Skeletal muscle tissue (tissue), 4 donors: ENCODE measurements around the gene PTPN4. TPM values are rescaled to one million over a fixed set of nuclear protein-coding genes. Genes with fewer than 3 reads are reported as not detected.

Experiments
- H3K27ac ChIP-seq: one replicate; pipeline ENCODE4 v1.7.0; 2013; ENCODE audit warnings: mild to moderate bottlenecking, low read depth, low read length, inconsistent platforms
- H3K27me3 ChIP-seq, 3 donors: one replicate each; pipeline ENCODE4 v1.7.0; 2013; ENCODE audit warnings: low read length in 3 of 3; ENCODE audit not compliant: control insufficient read depth in 3 of 3, insufficient read depth in 3 of 3
- H3K36me3 ChIP-seq, 3 donors: one replicate each; pipeline ENCODE4 v1.7.0; 2013; ENCODE audit warnings: low read length in 3 of 3; ENCODE audit not compliant: control insufficient read depth in 3 of 3, insufficient read depth in 3 of 3
- H3K4me1 ChIP-seq, 3 donors: one replicate each; pipeline ENCODE4 v1.7.0; 2013; ENCODE audit warnings: low read length in 3 of 3, mild to moderate bottlenecking in 3 of 3; ENCODE audit not compliant: control insufficient read depth in 3 of 3, insufficient read depth in 3 of 3
- H3K4me3 ChIP-seq, 3 donors: one replicate each; pipeline ENCODE4 v1.7.0; 2013; ENCODE audit warnings: low read length in 3 of 3
- H3K9ac ChIP-seq, 3 donors: one replicate each; pipeline ENCODE4 v1.7.0; 2013; ENCODE audit warnings: low read length in 3 of 3, mild to moderate bottlenecking in 3 of 3, moderate library complexity in 2 of 3, low read depth in 1 of 3
- H3K9me3 ChIP-seq, 3 donors: one replicate each; pipeline ENCODE4 v1.7.0; 2013; ENCODE audit warnings: low read length in 3 of 3; ENCODE audit not compliant: control insufficient read depth in 3 of 3
- total RNA-seq: library from RNA; depleted of rRNA; stranded (reverse); fragments of >200 nt; gene quantifications from one replicate; pipeline ENCODE4 v1.2.3, GENCODE V29; 2014
- donor health status: Osteomylitis.

The PTPN4 gene
- total RNA-seq, 1 donor from 2014 or later = 37.1 TPM

- H3K27ac ChIP-seq = no peak overlapping the region
- H3K9ac ChIP-seq = no peak overlapping the region
- H3K4me3 ChIP-seq = no peak overlapping the region
- H3K4me1 ChIP-seq = peaks cover 3 to 6% (median 4%) of the 10 kb centered on the region in 3 donors
- H3K27me3 ChIP-seq = no peaks in the 10 kb centered on the region
- no peaks in the 10 kb centered on the region for H3K36me3 ChIP-seq
- no peaks in the 10 kb centered on the region for H3K9me3 ChIP-seq
These were observed 104.6 kb downstream of the PTPN4 start for GRCh38 chr2:119864318-119864717.

GRCh38 chr2:119871725-119872124, 112.0 kb downstream of the PTPN4 start:
- Histone ChIP-seq H3K36me3 (no peaks in the 10 kb centered on the region), H3K27me3 (no peaks in the 10 kb centered on the region), H3K9ac (no peak overlapping the region), H3K4me3 (no peak overlapping the region), H3K27ac (no peak overlapping the region), H3K4me1 (peaks cover 0 to 4% (median 0%) of the 10 kb centered on the region in 3 donors), H3K9me3 (no peaks in the 10 kb centered on the region)

GRCh38 chr2:119873350-119874315, 113.9 kb downstream of the PTPN4 start:
- H3K9ac ChIP-seq = no peak overlapping the region
- no peaks in the 10 kb centered on the region for H3K27me3 ChIP-seq
- H3K27ac ChIP-seq = no peak overlapping the region
- H3K4me3 ChIP-seq = no peak overlapping the region
- H3K9me3 ChIP-seq = no peaks in the 10 kb centered on the region
- H3K4me1 ChIP-seq = peaks cover 0 to 4% (median 0%) of the 10 kb centered on the region in 3 donors
- H3K36me3 ChIP-seq = no peaks in the 10 kb centered on the region

- Histone ChIP-seq H3K27ac (no peak overlapping the region), H3K9ac (no peak overlapping the region), H3K36me3 (peaks cover 0 to 4% (median 0%) of the 10 kb centered on the region in 3 donors), H3K9me3 (no peaks in the 10 kb centered on the region), H3K4me1 (no peaks in the 10 kb centered on the region), H3K27me3 (no peaks in the 10 kb centered on the region), H3K4me3 (no peak overlapping the region)
These were observed 119.8 kb downstream of the PTPN4 start for GRCh38 chr2:119879502-119879901.

GRCh38 chr2:119888680-119889079, 129.0 kb downstream of the PTPN4 start:
- H3K27me3 ChIP-seq = no peaks in the 10 kb centered on the region
- H3K4me3 ChIP-seq = no peak overlapping the region
- H3K27ac ChIP-seq = no peak overlapping the region
- no peak overlapping the region for H3K9ac ChIP-seq
- H3K4me1 ChIP-seq = no peaks in the 10 kb centered on the region
- H3K9me3 ChIP-seq = peaks cover 0 to 8% (median 0%) of the 10 kb centered on the region in 3 donors
- H3K36me3 ChIP-seq = peaks cover 2 to 8% (median 7%) of the 10 kb centered on the region in 3 donors

GRCh38 chr2:119897736-119898395, 138.1 kb downstream of the PTPN4 start:
- Histone ChIP-seq H3K36me3 (peaks cover 5 to 18% (median 10%) of the 10 kb centered on the region in 3 donors), H3K9me3 (no peaks in the 10 kb centered on the region), H3K27me3 (no peaks in the 10 kb centered on the region), H3K4me3 (no peak overlapping the region), H3K4me1 (no peaks in the 10 kb centered on the region), H3K27ac (no peak overlapping the region), H3K9ac (no peak overlapping the region)

- Histone ChIP-seq H3K9ac (no peak overlapping the region), H3K4me3 (no peak overlapping the region), H3K27me3 (no peaks in the 10 kb centered on the region), H3K27ac (no peak overlapping the region), H3K36me3 (peaks cover 13 to 28% (median 18%) of the 10 kb centered on the region in 3 donors), H3K4me1 (no peaks in the 10 kb centered on the region), H3K9me3 (no peaks in the 10 kb centered on the region)
These were observed 141.3 kb downstream of the PTPN4 start for GRCh38 chr2:119901013-119901412.

GRCh38 chr2:119910566-119910965, 150.8 kb downstream of the PTPN4 start:
- no peaks in the 10 kb centered on the region for H3K9me3 ChIP-seq
- no peaks in the 10 kb centered on the region for H3K4me1 ChIP-seq
- H3K27ac ChIP-seq = no peak overlapping the region
- peaks cover 0 to 2% (median 0%) of the 10 kb centered on the region in 3 donors for H3K36me3 ChIP-seq
- no peak overlapping the region for H3K4me3 ChIP-seq
- H3K9ac ChIP-seq = no peak overlapping the region
- no peaks in the 10 kb centered on the region for H3K27me3 ChIP-seq

GRCh38 chr2:119914266-119914665, 154.5 kb downstream of the PTPN4 start:
- Histone ChIP-seq H3K4me3 (no peak overlapping the region), H3K27me3 (no peaks in the 10 kb centered on the region), H3K9me3 (no peaks in the 10 kb centered on the region), H3K4me1 (no peaks in the 10 kb centered on the region), H3K9ac (no peak overlapping the region), H3K27ac (no peak overlapping the region), H3K36me3 (peaks cover 0 to 7% (median 0%) of the 10 kb centered on the region in 3 donors)

- Histone ChIP-seq H3K4me1 (no peaks in the 10 kb centered on the region), H3K27me3 (no peaks in the 10 kb centered on the region), H3K9me3 (no peaks in the 10 kb centered on the region), H3K36me3 (peaks cover 0 to 3% (median 0%) of the 10 kb centered on the region in 3 donors), H3K9ac (no peak overlapping the region), H3K4me3 (no peak overlapping the region), H3K27ac (no peak overlapping the region)
These were observed 162.1 kb downstream of the PTPN4 start for GRCh38 chr2:119921825-119922224.
